ENCODE results near the gene ALK.

Gene ALK

GRCh38 chr2:29786361-29786760, 135.0 kb downstream of the ALK start:
- peak; percentile 1 for DNase-seq

GRCh38 chr2:29783666-29784065, 137.7 kb downstream of the ALK start:
- DNase-seq = no peak

- no peak for DNase-seq
Observed at GRCh38 chr2:29782549-29783458, 138.6 kb downstream of the ALK start.

GRCh38 chr2:29782087-29782486, 139.3 kb downstream of the ALK start:
- DNase-seq = no peak

- DNase-seq = no peak
Observed at GRCh38 chr2:29780906-29781305, 140.5 kb downstream of the ALK start.

GRCh38 chr2:29777161-29777560, 144.2 kb downstream of the ALK start:
- no peak for DNase-seq

GRCh38 chr2:29776406-29776805, 145.0 kb downstream of the ALK start:
- DNase-seq = no peak

GRCh38 chr2:29775937-29776336, 145.4 kb downstream of the ALK start:
- no peak for DNase-seq

GRCh38 chr2:29774624-29775023, 146.8 kb downstream of the ALK start:
- DNase-seq = no peak

- DNase-seq = no peak
Observed at GRCh38 chr2:29770846-29771245, 150.5 kb downstream of the ALK start.

GRCh38 chr2:29769847-29770246, 151.5 kb downstream of the ALK start:
- no peak for DNase-seq

- no peak for DNase-seq
Observed at GRCh38 chr2:29767606-29768335, 153.6 kb downstream of the ALK start.

GRCh38 chr2:29766191-29766590, 155.2 kb downstream of the ALK start:
- no peak for DNase-seq

- no peak for DNase-seq
Observed at GRCh38 chr2:29765721-29766120, 155.7 kb downstream of the ALK start.

- no peak for DNase-seq
Observed at GRCh38 chr2:29763371-29763770, 158.0 kb downstream of the ALK start.

- DNase-seq = no peak
Observed at GRCh38 chr2:29762239-29762638, 159.1 kb downstream of the ALK start.

GRCh38 chr2:29761278-29761677, 160.1 kb downstream of the ALK start:
- no peak for DNase-seq

- DNase-seq = no peak
Observed at GRCh38 chr2:29760008-29760407, 161.4 kb downstream of the ALK start.

- DNase-seq = no peak
Observed at GRCh38 chr2:29759360-29759759, 162.0 kb downstream of the ALK start.

GRCh38 chr2:29755829-29756228, 165.6 kb downstream of the ALK start:
- no peak for DNase-seq

GRCh38 chr2:29755233-29755632, 166.2 kb downstream of the ALK start:
- DNase-seq = no peak

GRCh38 chr2:29753671-29754444, 167.5 kb downstream of the ALK start:
- DNase-seq = no peak

GRCh38 chr2:29751390-29751789, 170.0 kb downstream of the ALK start:
- DNase-seq = no peak

Measured in NCI-H748 treated with DMSO at 0.1 percent for 48 hours (cell line).